Testis (tissue), 2 donors: ENCODE results near the gene SIN3A.

ENCODE experiments used
- CTCF ChIP-seq, 3 experiments: fragments of 450-650 bp in 2 of 3; fragments of 200-600 bp in 1 of 3; sonication (generic) in 1 of 3; IDR thresholded peaks; one replicate each; pipeline ENCODE4 v1.5.1; 2016 to 2019; ENCODE audit warnings: antibody characterized with exemption in 3 of 3, mild to moderate bottlenecking in 2 of 3, moderate library complexity in 1 of 3
- POLR2A ChIP-seq: fragments of 450-650 bp; IDR thresholded peaks from one replicate; pipeline ENCODE4 v1.6.1; 2017; ENCODE audit warnings: antibody characterized with exemption, mild to moderate bottlenecking, moderate library complexity

GRCh38 chr15:75451202-75451673 is 252 bp downstream of the SIN3A start:
- TF ChIP-seq CTCF (IDR thresholded peaks at IDR 0.05) (no peak), POLR2A (no peak)
